Panc1 (cell line): ENCODE results near the gene PNMA5.

Experiments
- CTCF ChIP-seq: fragments of 450-650 bp; IDR thresholded peaks from 2 replicates; pipeline ENCODE4 v1.5.1; 2017; ENCODE audit warnings: mild to moderate bottlenecking
- POLR2AphosphoS5 ChIP-seq: IDR thresholded peaks from 2 replicates; pipeline ENCODE4 v1.6.1; 2012; ENCODE audit warnings: mild to moderate bottlenecking, low read depth, low read length, moderate library complexity

- TF ChIP-seq CTCF (no peak), POLR2AphosphoS5 (no peak)
Observed at GRCh38 chrX:153029162-153029561, 35.2 kb upstream of the PNMA5 start.
